PC-9 (cell line): ENCODE data around the gene FAM171A1.

Experiments
- EZH2 ChIP-seq: fragments of 200-600 bp; sonication (generic); IDR thresholded peaks from 2 replicates; pipeline ENCODE4 v1.8.0; 2017; ENCODE audit warnings: antibody characterized with exemption, low read depth
- TF ChIP-seq, protein P1 (sequence below): fragments of 200-600 bp; sonication (generic); conservative IDR thresholded peaks from 2 replicates; pipeline ENCODE4 v1.6.1; 2017; ENCODE audit warnings: mixed run types, antibody characterized with exemption, mild to moderate bottlenecking, moderate library complexity

DNA sequence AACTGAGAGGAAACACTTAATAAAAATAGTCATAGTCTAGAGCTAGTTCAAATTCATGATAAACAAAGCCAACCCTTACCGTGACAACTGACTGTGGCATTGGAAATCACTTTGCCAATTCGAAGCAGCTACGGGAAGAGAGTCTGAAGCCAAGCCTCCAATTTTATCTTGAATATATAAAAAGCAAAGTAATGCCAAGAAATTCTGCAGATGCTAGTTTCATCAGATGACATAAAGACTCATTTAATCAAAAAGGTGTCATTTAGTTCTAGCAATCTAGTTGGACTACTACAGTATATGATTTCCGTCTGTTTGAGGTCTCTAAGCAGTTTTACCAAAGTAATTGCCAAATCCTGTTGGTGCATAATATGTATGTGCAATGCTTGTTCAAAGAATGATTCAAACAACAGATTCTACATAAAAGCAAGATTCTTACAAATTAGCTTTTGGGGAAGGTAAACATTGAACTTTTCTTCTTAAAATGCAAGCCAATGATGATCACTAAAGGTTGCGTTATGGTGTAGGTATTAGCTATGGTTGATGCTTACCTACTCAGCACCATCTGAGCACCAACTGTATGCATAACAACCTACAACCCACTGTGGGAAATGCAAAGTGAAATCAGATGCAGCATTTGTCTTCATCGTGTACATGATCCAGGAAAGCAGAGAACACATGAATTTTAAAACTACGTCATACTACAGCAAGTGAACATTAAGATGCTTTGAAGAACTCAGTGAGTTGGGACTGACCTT is 2.8 kb downstream of the FAM171A1 start:
- TF ChIP-seq, protein P1, sequence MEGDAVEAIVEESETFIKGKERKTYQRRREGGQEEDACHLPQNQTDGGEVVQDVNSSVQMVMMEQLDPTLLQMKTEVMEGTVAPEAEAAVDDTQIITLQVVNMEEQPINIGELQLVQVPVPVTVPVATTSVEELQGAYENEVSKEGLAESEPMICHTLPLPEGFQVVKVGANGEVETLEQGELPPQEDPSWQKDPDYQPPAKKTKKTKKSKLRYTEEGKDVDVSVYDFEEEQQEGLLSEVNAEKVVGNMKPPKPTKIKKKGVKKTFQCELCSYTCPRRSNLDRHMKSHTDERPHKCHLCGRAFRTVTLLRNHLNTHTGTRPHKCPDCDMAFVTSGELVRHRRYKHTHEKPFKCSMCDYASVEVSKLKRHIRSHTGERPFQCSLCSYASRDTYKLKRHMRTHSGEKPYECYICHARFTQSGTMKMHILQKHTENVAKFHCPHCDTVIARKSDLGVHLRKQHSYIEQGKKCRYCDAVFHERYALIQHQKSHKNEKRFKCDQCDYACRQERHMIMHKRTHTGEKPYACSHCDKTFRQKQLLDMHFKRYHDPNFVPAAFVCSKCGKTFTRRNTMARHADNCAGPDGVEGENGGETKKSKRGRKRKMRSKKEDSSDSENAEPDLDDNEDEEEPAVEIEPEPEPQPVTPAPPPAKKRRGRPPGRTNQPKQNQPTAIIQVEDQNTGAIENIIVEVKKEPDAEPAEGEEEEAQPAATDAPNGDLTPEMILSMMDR: no peak
- no peak for TF ChIP-seq EZH2
